ENCODE measurements around the gene TMEM50B.
"Not testable (repeated sequence)": the region's sequence is repeated elsewhere in the genome, so short reads cannot be mapped to it uniquely, and the experiment has no call there.

TMEM50B gene

GRCh38 chr21:33425825-33426224 is 53.9 kb downstream of the TMEM50B start:
- DNase-seq: no peak

- no peak for DNase-seq
Observed at GRCh38 chr21:33424214-33424613, 55.6 kb downstream of the TMEM50B start.

GRCh38 chr21:33421713-33422393 is 57.9 kb downstream of the TMEM50B start:
- DNase-seq: no peak

- peak; percentile 67 for DNase-seq
Observed at GRCh38 chr21:33419538-33420123, 60.1 kb downstream of the TMEM50B start.

- DNase-seq: no peak
Observed at GRCh38 chr21:33418691-33419090, 61.1 kb downstream of the TMEM50B start.

- DNase-seq: no peak
Observed at GRCh38 chr21:33414926-33415325, 64.8 kb downstream of the TMEM50B start.

- no peak for DNase-seq
Observed at GRCh38 chr21:33414068-33414467, 65.7 kb downstream of the TMEM50B start.

GRCh38 chr21:33412832-33413519 is 66.8 kb downstream of the TMEM50B start:
- no peak for DNase-seq

GRCh38 chr21:33412439-33412831 is 67.3 kb downstream of the TMEM50B start:
- not testable (repeated sequence) for DNase-seq

- DNase-seq: no peak
Observed at GRCh38 chr21:33411949-33412430, 67.8 kb downstream of the TMEM50B start.

- DNase-seq: no peak
Observed at GRCh38 chr21:33406493-33406892, 73.3 kb downstream of the TMEM50B start.

GRCh38 chr21:33403786-33404585 is 75.8 kb downstream of the TMEM50B start:
- peak; percentile 50 for DNase-seq

GRCh38 chr21:33403128-33403785 is 76.5 kb downstream of the TMEM50B start, which contains the start of gene IFNGR2:
Gene IFNGR2 (plus strand): TSS chr21:33403413. CDS start chr21:33403544, 131 bp downstream.
- peak; percentile 42 for DNase-seq

- DNase-seq: peak; percentile 81
Observed at GRCh38 chr21:33402001-33402979, 77.5 kb downstream of the TMEM50B start.

- peak; percentile 78 for DNase-seq
Observed at GRCh38 chr21:33401630-33401992, 78.2 kb downstream of the TMEM50B start.
